BLaER1 treated with 17β-estradiol and CSF1 and Interleukin-3, amounts not matched to agents 10 nM and 100 nM (cell line): Measurements from ENCODE around the gene TRAF7.

Experiments used
- H3K27ac ChIP-seq, 11 experiments: shearing (Covaris generic); formaldehyde crosslinking; 2 replicates each; pipeline ENCODE4 v1.8.1; 2022
- H3K27me3 ChIP-seq, 11 experiments: shearing (Covaris generic); formaldehyde crosslinking; 2 replicates each; pipeline ENCODE4 v1.8.1; 2022
- H3K36me3 ChIP-seq, 11 experiments: shearing (Covaris generic); formaldehyde crosslinking; 2 replicates each; pipeline ENCODE4 v1.8.1; 2022
- H3K4me1 ChIP-seq, 10 experiments: shearing (Covaris generic); formaldehyde crosslinking; 2 replicates each; pipeline ENCODE4 v1.8.1; 2022
- H3K4me2 ChIP-seq, 11 experiments: shearing (Covaris generic); formaldehyde crosslinking; 2 replicates each; pipeline ENCODE4 v1.8.1; 2022
- H3K4me3 ChIP-seq, 10 experiments: shearing (Covaris generic); formaldehyde crosslinking; 2 replicates each; pipeline ENCODE4 v1.8.1; 2022
- H3K9ac ChIP-seq, 11 experiments: shearing (Covaris generic); formaldehyde crosslinking; 2 replicates each; pipeline ENCODE4 v1.8.1; 2022
- H3K9me3 ChIP-seq, 11 experiments: shearing (Covaris generic); formaldehyde crosslinking; replicated peaks in 1 of 11; 2 replicates each; pipeline ENCODE4 v1.8.1; 2022
- H4K20me1 ChIP-seq, 11 experiments: shearing (Covaris generic); formaldehyde crosslinking; 2 replicates each; pipeline ENCODE4 v1.8.1; 2022
- Cebpa-rat ChIP-seq, 11 experiments: shearing (Covaris generic); IDR thresholded peaks; 2 replicates each; pipeline ENCODE4 v1.8.1; 2022

The TRAF7 gene

GRCh38 chr16:2205967-2206313 is 50.4 kb downstream of the TRAF7 start:
- peaks cover 27 to 33% (median 31%) of the 10 kb centered on the region in 10 experiments for H3K4me1 ChIP-seq
- H3K27ac ChIP-seq = peak overlapping the region; percentile 87 to 99 (median 96); a peak in 21 of 22 replicates
- peak overlapping the region; percentile 95 to 100 (median 97) for H3K4me2 ChIP-seq
- H3K4me3 ChIP-seq = peak overlapping the region; percentile 62 to 86 (median 72)
- H3K36me3 ChIP-seq = peaks cover 31 to 44% (median 41%) of the 10 kb centered on the region in 11 experiments
- TF ChIP-seq Cebpa-rat (IDR thresholded peaks at IDR 0.05) = no peak
- peak overlapping the region; percentile 90 to 99 (median 95) for H3K9ac ChIP-seq
- no peaks in the 10 kb centered on the region for H3K9me3 ChIP-seq
- peaks cover 0 to 16% (median 4%) of the 10 kb centered on the region in 11 experiments; a peak in 8 of 22 replicates for H3K27me3 ChIP-seq
- H4K20me1 ChIP-seq = peaks cover 0 to 43% (median 13%) of the 10 kb centered on the region in 11 experiments; a peak in 12 of 22 replicates

GRCh38 chr16:2206420-2206779 is 50.8 kb downstream of the TRAF7 start:
- H4K20me1 ChIP-seq = peaks cover 0 to 48% (median 15%) of the 10 kb centered on the region in 11 experiments; a peak in 13 of 22 replicates
- no peak for TF ChIP-seq Cebpa-rat (IDR thresholded peaks at IDR 0.05)
- H3K9me3 ChIP-seq = no peaks in the 10 kb centered on the region
- peaks cover 0 to 14% (median 4%) of the 10 kb centered on the region in 11 experiments; a peak in 7 of 22 replicates for H3K27me3 ChIP-seq
- H3K9ac ChIP-seq = peak overlapping the region; percentile 90 to 99 (median 95)
- peak overlapping the region; percentile 62 to 86 (median 72) for H3K4me3 ChIP-seq
- peaks cover 32 to 48% (median 41%) of the 10 kb centered on the region in 11 experiments for H3K36me3 ChIP-seq
- H3K27ac ChIP-seq = peak overlapping the region; percentile 87 to 99 (median 96); a peak in 19 of 22 replicates
- peak overlapping the region; percentile 95 to 100 (median 97) for H3K4me2 ChIP-seq
- H3K4me1 ChIP-seq = peaks cover 27 to 38% (median 32%) of the 10 kb centered on the region in 10 experiments

- peak overlapping the region; percentile 15 to 99 (median 95); a peak in 19 of 22 replicates for H3K9ac ChIP-seq
- H3K9me3 ChIP-seq = no peaks in the 10 kb centered on the region
- H3K27me3 ChIP-seq = peaks cover 0 to 9% (median under 1%) of the 10 kb centered on the region in 11 experiments; a peak in 6 of 22 replicates
- H3K36me3 ChIP-seq = peaks cover 37 to 53% (median 44%) of the 10 kb centered on the region in 11 experiments
- H4K20me1 ChIP-seq = peaks cover 0 to 53% (median 20%) of the 10 kb centered on the region in 11 experiments; a peak in 16 of 22 replicates
- H3K4me3 ChIP-seq = peak overlapping the region in 6 of 10 experiments; percentile 70 to 84 (median 75); a peak in 8 of 20 replicates
- H3K4me2 ChIP-seq = peak overlapping the region; percentile 95 to 100 (median 97); a peak in 20 of 22 replicates
- peak overlapping the region in 4 of 11 experiments; percentile 6 to 87 (median 21); a peak in 1 of 22 replicates for H3K27ac ChIP-seq
- H3K4me1 ChIP-seq = peaks cover 27 to 43% (median 36%) of the 10 kb centered on the region in 10 experiments
- TF ChIP-seq Cebpa-rat (IDR thresholded peaks at IDR 0.05) = no peak
Measured at GRCh38 chr16:2206780-2207433, 51.3 kb downstream of the TRAF7 start.

GRCh38 chr16:2207872-2208271 is 52.3 kb downstream of the TRAF7 start:
- Histone ChIP-seq H3K4me1 (peaks cover 35 to 53% (median 45%) of the 10 kb centered on the region in 10 experiments), H3K4me3 (no peak overlapping the region), H3K36me3 (peaks cover 42 to 62% (median 51%) of the 10 kb centered on the region in 11 experiments), H3K9me3 (no peaks in the 10 kb centered on the region), H3K4me2 (0 out of 22 replicates have a peak overlapping the region, but pooled peaks of 2 of the 11 experiments have one; percentile 96 to 100), H4K20me1 (peaks cover 8 to 63% (median 30%) of the 10 kb centered on the region in 11 experiments; a peak in 20 of 22 replicates), H3K27me3 (no peaks in the 10 kb centered on the region), H3K27ac (no peak overlapping the region), H3K9ac (peak overlapping the region in 7 of 11 experiments; percentile 91 to 99 (median 98); a peak in 6 of 22 replicates)
- TF ChIP-seq Cebpa-rat (IDR thresholded peaks at IDR 0.05) = no peak

- H4K20me1 ChIP-seq = peaks cover 8 to 67% (median 34%) of the 10 kb centered on the region in 11 experiments; a peak in 20 of 22 replicates
- H3K27ac ChIP-seq = no peak overlapping the region
- peaks cover 40 to 57% (median 50%) of the 10 kb centered on the region in 10 experiments for H3K4me1 ChIP-seq
- H3K27me3 ChIP-seq = no peaks in the 10 kb centered on the region
- no peak overlapping the region for H3K4me2 ChIP-seq
- H3K9me3 ChIP-seq = no peaks in the 10 kb centered on the region
- H3K4me3 ChIP-seq = no peak overlapping the region
- no peak for TF ChIP-seq Cebpa-rat (IDR thresholded peaks at IDR 0.05)
- peak overlapping the region in 2 of 11 experiments; percentile 98; a peak in 3 of 22 replicates for H3K9ac ChIP-seq
- peaks cover 42 to 63% (median 51%) of the 10 kb centered on the region in 11 experiments for H3K36me3 ChIP-seq
Measured at GRCh38 chr16:2208308-2208707, 52.7 kb downstream of the TRAF7 start.

DNA sequence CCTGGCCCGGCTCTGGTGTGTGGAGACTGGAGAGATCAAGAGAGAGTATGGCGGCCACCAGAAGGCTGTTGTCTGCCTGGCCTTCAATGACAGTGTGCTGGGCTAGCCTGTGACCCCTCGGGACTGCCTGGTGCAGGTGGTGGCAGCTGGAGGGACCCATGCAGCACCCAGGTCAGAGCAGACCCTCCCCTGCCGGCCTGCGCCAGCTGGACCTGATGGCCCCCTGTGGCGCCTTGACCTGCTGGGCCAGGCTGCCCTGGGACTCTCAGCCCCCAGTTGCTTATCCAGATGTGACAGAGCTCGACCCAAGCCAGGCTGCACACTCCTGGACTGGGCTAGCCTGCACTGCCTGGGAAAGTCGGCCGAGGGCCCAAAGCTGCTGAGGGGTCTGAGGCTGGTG is 53.2 kb downstream of the TRAF7 start:
- H3K36me3 ChIP-seq = peaks cover 42 to 63% (median 51%) of the 10 kb centered on the region in 11 experiments
- H3K4me1 ChIP-seq = peaks cover 44 to 61% (median 54%) of the 10 kb centered on the region in 10 experiments
- 0 out of 22 replicates have a peak overlapping the region, but pooled peaks of 1 of the 11 experiments have one; percentile 98 for H3K9ac ChIP-seq
- no peak overlapping the region for H3K27ac ChIP-seq
- H4K20me1 ChIP-seq = peaks cover 8 to 72% (median 36%) of the 10 kb centered on the region in 11 experiments; a peak in 20 of 22 replicates
- no peak overlapping the region for H3K4me3 ChIP-seq
- H3K27me3 ChIP-seq = no peaks in the 10 kb centered on the region
- no peaks in the 10 kb centered on the region for H3K9me3 ChIP-seq
- no peak for TF ChIP-seq Cebpa-rat (IDR thresholded peaks at IDR 0.05)
- no peak overlapping the region for H3K4me2 ChIP-seq

- no peak for TF ChIP-seq Cebpa-rat (IDR thresholded peaks at IDR 0.05)
- Histone ChIP-seq H3K9ac (peak overlapping the region in 3 of 11 experiments; percentile 1 to 11 (median 9); a peak in 3 of 22 replicates), H4K20me1 (peaks cover 8 to 76% (median 36%) of the 10 kb centered on the region in 11 experiments; a peak in 20 of 22 replicates), H3K4me3 (no peak overlapping the region), H3K9me3 (no peaks in the 10 kb centered on the region), H3K4me1 (peaks cover 40 to 58% (median 51%) of the 10 kb centered on the region in 10 experiments), H3K27me3 (no peaks in the 10 kb centered on the region), H3K4me2 (no peak overlapping the region), H3K36me3 (peaks cover 42 to 63% (median 51%) of the 10 kb centered on the region in 11 experiments), H3K27ac (no peak overlapping the region)
Measured at GRCh38 chr16:2209258-2210008, 53.9 kb downstream of the TRAF7 start.

DNA sequence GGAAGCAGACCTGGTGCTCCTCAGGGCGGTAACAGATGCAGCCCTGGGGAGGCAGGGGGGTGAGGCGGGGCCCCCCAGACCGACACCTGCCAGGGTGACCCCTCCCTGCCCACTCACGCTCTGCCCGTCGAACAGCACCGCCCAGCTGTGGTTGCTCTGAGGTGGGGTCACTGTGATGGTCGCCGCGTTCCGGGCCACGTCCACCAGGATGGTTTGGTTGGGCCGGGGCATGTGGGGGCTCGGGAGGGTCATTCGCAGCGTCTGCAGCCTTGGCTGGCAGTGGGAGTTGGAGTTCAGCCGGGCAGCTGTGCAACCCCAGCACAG is 54.4 kb downstream of the TRAF7 start:
- Histone ChIP-seq H3K4me3 (no peak overlapping the region), H3K4me2 (no peak overlapping the region), H3K27ac (no peak overlapping the region)

More for the DNA sequence above, 54.4 kb downstream of the TRAF7 start:
- peaks cover 8 to 76% (median 36%) of the 10 kb centered on the region in 11 experiments; a peak in 20 of 22 replicates for H4K20me1 ChIP-seq
- TF ChIP-seq Cebpa-rat (IDR thresholded peaks at IDR 0.05) = no peak
- H3K36me3 ChIP-seq = peaks cover 42 to 63% (median 51%) of the 10 kb centered on the region in 11 experiments
- H3K27me3 ChIP-seq = no peaks in the 10 kb centered on the region
- peak overlapping the region in 1 of 11 experiments; percentile 1; a peak in 2 of 22 replicates for H3K9ac ChIP-seq
- peaks cover 35 to 53% (median 46%) of the 10 kb centered on the region in 10 experiments for H3K4me1 ChIP-seq
- no peaks in the 10 kb centered on the region for H3K9me3 ChIP-seq
